HepG2 (cell line): ENCODE data around the gene ATP10A.

Source experiments
- ATF4 ChIP-seq, 2 experiments: fragments of 450-650 bp in 1 of 2; sonication (generic) in 1 of 2; formaldehyde crosslinking; IDR thresholded peaks; 2 replicates each; pipeline versions ENCODE4 v1.5.0 to v1.8.0; 2020 to 2022; ENCODE audit warnings: mild to moderate bottlenecking in 1 of 2, missing genetic modification reagents in 1 of 2
- TF ChIP-seq, protein P1 (sequence below): IDR thresholded peaks from 2 replicates; pipeline ENCODE4 v1.6.1; 2016; ENCODE audit warnings: low read depth, control low read depth

DNA sequence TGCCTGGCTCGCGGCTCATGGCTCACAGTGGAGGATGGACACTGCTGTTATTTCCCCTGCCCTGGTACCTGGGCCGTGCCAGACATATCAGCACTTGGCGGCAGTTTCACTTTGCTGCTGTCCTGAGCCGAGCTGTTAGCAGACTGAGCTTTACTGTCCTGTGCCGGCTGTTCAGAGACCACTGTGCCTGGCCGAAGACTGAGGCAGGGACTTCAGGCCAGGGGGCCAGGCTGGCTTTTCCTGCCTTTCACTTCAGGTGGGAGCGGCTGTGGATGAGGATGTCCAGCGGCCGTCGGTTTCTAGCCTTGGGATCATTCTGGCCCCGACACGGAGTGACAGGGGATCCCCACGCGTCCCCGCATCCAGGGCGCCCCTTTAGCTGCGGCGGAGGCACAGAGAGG is 1.1 kb downstream of the ATP10A start:
- TF ChIP-seq, protein P1, sequence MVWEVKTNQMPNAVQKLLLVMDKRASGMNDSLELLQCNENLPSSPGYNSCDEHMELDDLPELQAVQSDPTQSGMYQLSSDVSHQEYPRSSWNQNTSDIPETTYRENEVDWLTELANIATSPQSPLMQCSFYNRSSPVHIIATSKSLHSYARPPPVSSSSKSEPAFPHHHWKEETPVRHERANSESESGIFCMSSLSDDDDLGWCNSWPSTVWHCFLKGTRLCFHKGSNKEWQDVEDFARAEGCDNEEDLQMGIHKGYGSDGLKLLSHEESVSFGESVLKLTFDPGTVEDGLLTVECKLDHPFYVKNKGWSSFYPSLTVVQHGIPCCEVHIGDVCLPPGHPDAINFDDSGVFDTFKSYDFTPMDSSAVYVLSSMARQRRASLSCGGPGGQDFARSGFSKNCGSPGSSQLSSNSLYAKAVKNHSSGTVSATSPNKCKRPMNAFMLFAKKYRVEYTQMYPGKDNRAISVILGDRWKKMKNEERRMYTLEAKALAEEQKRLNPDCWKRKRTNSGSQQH (CRISPR knock-in tag): no peak
- TF ChIP-seq ATF4 (CRISPR knock-in tag; IDR thresholded peaks at IDR 0.05): no peak
